ENCODE results near the gene KIR2DL1. TPM values are rescaled to one million over a fixed set of nuclear protein-coding genes. Genes with fewer than 3 reads are reported as not detected.
"Not testable (repeated sequence)": the region's sequence is repeated elsewhere in the genome, so short reads cannot be mapped to it uniquely, and the experiment has no call there.

KIR2DL1 gene

GRCh38 chr19:54832496-54832895 is 62.9 kb downstream of the KIR2DL1 start, which contains the start of gene KIR2DS4:
KIR2DS4 (plus strand) TSS chr19:54832676.
- H2BK5ac ChIP-seq (ENCODE audit: low read length); H3K36me3 ChIP-seq (replicated peaks in 1 of 2; ENCODE audit: control insufficient read depth in 2 of 2, insufficient read depth in 2 of 2, low read length in 2 of 2); H2AFZ ChIP-seq (ENCODE audit: low read length); H3K4me2 ChIP-seq (ENCODE audit: insufficient read depth, low read length, poor library complexity, severe bottlenecking); H2BK120ac ChIP-seq (ENCODE audit: low read depth, low read length); H3K4ac ChIP-seq (ENCODE audit: low read length); H3K18ac ChIP-seq (ENCODE audit: low read length); H3K4me3 ChIP-seq (ENCODE audit: low read length in 2 of 2); H2BK15ac ChIP-seq (ENCODE audit: low read length); H3K9ac ChIP-seq (ENCODE audit: low read depth, low read length, poor library complexity); H3K23ac ChIP-seq (ENCODE audit: low read depth, low read length, poor library complexity); H2AK5ac ChIP-seq (ENCODE audit: low read depth, low read length); H4K91ac ChIP-seq (ENCODE audit: low read depth, low read length, poor library complexity); H3K79me1 ChIP-seq (ENCODE audit: low read depth, low read length); H3K14ac ChIP-seq (ENCODE audit: low read length); H3K4me1 ChIP-seq (ENCODE audit: control insufficient read depth in 2 of 2, insufficient read depth in 1 of 2, low read depth in 1 of 2, low read length in 2 of 2); H2BK12ac ChIP-seq (ENCODE audit: low read length); H4K8ac ChIP-seq (ENCODE audit: low read depth, low read length); DNase-seq (ENCODE audit: low spot score); H3K27ac ChIP-seq (replicated peaks; ENCODE audit: low read length); H3K27me3 ChIP-seq (ENCODE audit: control insufficient read depth in 3 of 3, insufficient read depth in 3 of 3, low read depth in 1 of 3, low read length in 3 of 3): not testable (repeated sequence)
- WGBS, 2 donors (ENCODE audit: extremely low coverage in 2 of 2, insufficient read length in 2 of 2, insufficient replicate concordance in 1 of 2) = no CpG with 5 or more reads among the region's 14 CpGs
- H3K9me3 ChIP-seq (replicated peaks in 1 of 2; ENCODE audit: control insufficient read depth in 2 of 2, insufficient read depth in 1 of 2, low read depth in 1 of 2, low read length in 2 of 2) = peaks cover 0 to 14% of the 10 kb centered on the region in 2 donors

Small RNAs within 50 kb of the gene (small RNA-seq; reads per million reads assigned to genes)
- gene KIR3DP1 (ENCODE audit: insufficient read depth) = not detected

Data from neuronal stem cell (in vitro differentiated cells).